WI38 (cell line): ENCODE data around the gene LTBP2.

Experiments
- H3K4me3 ChIP-seq: 2 replicates; pipeline ENCODE4 v1.5.1; 2011; ENCODE audit warnings: low read depth, mild to moderate bottlenecking, control low read depth, low read length
- TF ChIP-seq, protein P1 (sequence below): IDR thresholded peaks from 2 replicates; pipeline ENCODE4 v1.5.1; 2012; ENCODE audit warnings: low read depth, mild to moderate bottlenecking, control low read depth, low read length

Gene LTBP2

GRCh38 chr14:74595006-74595735 is 16.9 kb downstream of the LTBP2 start:
- TF ChIP-seq, protein P1, sequence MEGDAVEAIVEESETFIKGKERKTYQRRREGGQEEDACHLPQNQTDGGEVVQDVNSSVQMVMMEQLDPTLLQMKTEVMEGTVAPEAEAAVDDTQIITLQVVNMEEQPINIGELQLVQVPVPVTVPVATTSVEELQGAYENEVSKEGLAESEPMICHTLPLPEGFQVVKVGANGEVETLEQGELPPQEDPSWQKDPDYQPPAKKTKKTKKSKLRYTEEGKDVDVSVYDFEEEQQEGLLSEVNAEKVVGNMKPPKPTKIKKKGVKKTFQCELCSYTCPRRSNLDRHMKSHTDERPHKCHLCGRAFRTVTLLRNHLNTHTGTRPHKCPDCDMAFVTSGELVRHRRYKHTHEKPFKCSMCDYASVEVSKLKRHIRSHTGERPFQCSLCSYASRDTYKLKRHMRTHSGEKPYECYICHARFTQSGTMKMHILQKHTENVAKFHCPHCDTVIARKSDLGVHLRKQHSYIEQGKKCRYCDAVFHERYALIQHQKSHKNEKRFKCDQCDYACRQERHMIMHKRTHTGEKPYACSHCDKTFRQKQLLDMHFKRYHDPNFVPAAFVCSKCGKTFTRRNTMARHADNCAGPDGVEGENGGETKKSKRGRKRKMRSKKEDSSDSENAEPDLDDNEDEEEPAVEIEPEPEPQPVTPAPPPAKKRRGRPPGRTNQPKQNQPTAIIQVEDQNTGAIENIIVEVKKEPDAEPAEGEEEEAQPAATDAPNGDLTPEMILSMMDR = no peak
- H3K4me3 ChIP-seq = no peak overlapping the region

DNA sequence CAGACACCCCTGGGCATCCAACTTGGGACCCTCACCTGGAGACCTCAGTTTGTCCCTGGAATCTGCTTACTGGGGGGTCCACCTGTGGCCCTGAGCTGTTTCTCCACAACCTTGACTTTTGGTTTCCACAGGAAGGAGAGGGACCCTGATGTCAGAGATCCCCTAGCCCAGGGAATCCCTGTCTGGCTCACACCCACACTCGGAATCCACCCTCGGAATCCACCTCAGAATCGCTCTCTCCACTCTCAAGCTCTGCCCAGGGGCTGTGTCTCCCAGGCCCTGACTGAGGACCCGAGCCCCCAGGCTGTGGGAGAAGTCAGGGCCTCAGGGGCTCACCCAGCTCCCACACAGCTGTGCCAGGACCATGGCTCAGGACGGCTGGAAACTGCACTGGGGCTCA is 17.4 kb downstream of the LTBP2 start:
- TF ChIP-seq, protein P1 = no peak
- no peak overlapping the region for H3K4me3 ChIP-seq

- no peak overlapping the region for H3K4me3 ChIP-seq
- TF ChIP-seq, protein P1 = no peak
Measured at GRCh38 chr14:74594029-74594428, 18.0 kb downstream of the LTBP2 start.

- TF ChIP-seq, protein P1 = no peak
- no peak overlapping the region for H3K4me3 ChIP-seq
Measured at GRCh38 chr14:74593241-74593953, 18.6 kb downstream of the LTBP2 start.

- H3K4me3 ChIP-seq = no peak overlapping the region
- TF ChIP-seq, protein P1 = no peak
Measured at GRCh38 chr14:74592476-74593201, 19.4 kb downstream of the LTBP2 start.

DNA sequence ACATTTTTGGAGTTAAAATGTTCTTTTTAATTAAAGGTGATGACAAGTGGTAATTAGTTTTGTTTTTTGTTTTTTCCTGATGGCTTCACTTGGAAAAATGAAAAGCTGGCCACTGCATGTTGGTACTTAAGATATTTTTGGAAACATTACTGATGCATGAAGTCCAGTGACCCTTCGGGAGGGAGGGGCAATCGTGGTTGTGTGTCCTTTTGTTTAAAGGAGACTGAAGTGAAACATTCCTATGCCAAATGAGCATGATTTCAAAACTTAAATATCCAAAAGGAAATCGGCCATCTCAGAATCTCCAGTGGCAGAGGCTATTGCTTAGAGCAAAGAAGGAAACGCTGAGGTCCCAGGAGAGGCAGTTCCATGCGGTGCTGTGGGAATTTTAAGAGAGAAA is 20.1 kb downstream of the LTBP2 start:
- TF ChIP-seq, protein P1 = no peak
- H3K4me3 ChIP-seq = no peak overlapping the region
